HEK293 (cell line): ENCODE measurements around the gene KCTD14.

Source experiments
- CTCF ChIP-seq: fragments of 450-650 bp; formaldehyde crosslinking; IDR thresholded peaks from 2 replicates; pipeline ENCODE4 v1.5.1; 2016; ENCODE audit warnings: missing biosample characterization, missing genetic modification characterization
- PBX3 ChIP-seq: sonication (generic); formaldehyde crosslinking; IDR thresholded peaks from 2 replicates; pipeline ENCODE4 v1.8.1; 2022; ENCODE audit warnings: mild to moderate bottlenecking, moderate library complexity, missing genetic modification reagents
- ZFP37 ChIP-seq: fragments of 450-650 bp; formaldehyde crosslinking; IDR thresholded peaks from 2 replicates; pipeline ENCODE4 v1.5.1; 2016; ENCODE audit warnings: missing biosample characterization, missing genetic modification characterization
- ZNF121 ChIP-seq: fragments of 450-650 bp; formaldehyde crosslinking; IDR thresholded peaks from 2 replicates; pipeline ENCODE4 v1.5.1; 2016; ENCODE audit warnings: missing biosample characterization, missing genetic modification characterization
- ZNF140 ChIP-seq: fragments of 450-650 bp; formaldehyde crosslinking; IDR thresholded peaks from 2 replicates; pipeline ENCODE4 v1.5.1; 2016; ENCODE audit warnings: missing biosample characterization, missing genetic modification characterization
- ZNF23 ChIP-seq: fragments of 450-650 bp; formaldehyde crosslinking; IDR thresholded peaks from 2 replicates; pipeline ENCODE4 v1.5.1; 2016; ENCODE audit warnings: missing biosample characterization, missing genetic modification characterization, borderline replicate concordance
- ZNF354C ChIP-seq: fragments of 450-650 bp; formaldehyde crosslinking; IDR thresholded peaks from 2 replicates; pipeline ENCODE4 v1.5.1; 2016; ENCODE audit warnings: missing biosample characterization, missing genetic modification characterization, low read depth, borderline replicate concordance
- ZNF518A ChIP-seq: fragments of 450-650 bp; formaldehyde crosslinking; conservative IDR thresholded peaks from 2 replicates; pipeline ENCODE4 v1.5.1; 2016; ENCODE audit warnings: low read depth, missing biosample characterization, missing genetic modification characterization
- ZNF776 ChIP-seq: fragments of 450-650 bp; formaldehyde crosslinking; IDR thresholded peaks from 2 replicates; pipeline ENCODE4 v1.5.0; 2017; ENCODE audit warnings: missing biosample characterization, missing genetic modification characterization, borderline replicate concordance

GRCh38 chr11:78032090-78032489 lies 9.0 kb upstream of the KCTD14 start:
- TF ChIP-seq ZFP37 (tag by site-specific recombination), result no peak
- no peak for TF ChIP-seq CTCF (tag by site-specific recombination)
- no peak for TF ChIP-seq ZNF23
- no peak for TF ChIP-seq ZNF354C
- TF ChIP-seq PBX3 (CRISPR knock-in tag), result no peak
- TF ChIP-seq ZNF140, result no peak
- TF ChIP-seq ZNF518A (tag by site-specific recombination), result no peak
- no peak for TF ChIP-seq ZNF121 (tag by site-specific recombination)
- no peak for TF ChIP-seq ZNF776 (tag by site-specific recombination)
